Measurements from ENCODE around the gene NBEAL2. TPM values are rescaled to one million over a fixed set of nuclear protein-coding genes. Genes with fewer than 3 reads are reported as not detected.
A peak's percentile ranks its signal among the peaks of the same experiment; 100 is the strongest.

The NBEAL2 gene
- total and polyA plus RNA-seq, 10 of the 15 experiments (the other 5 are each of a cell fraction or from before 2014, with no cell fraction given) = 0.07 to 127 (median 29.4) TPM

GRCh38 chr3:46987743-46988401, 8.4 kb downstream of the NBEAL2 start (continued):
- TF ChIP-seq NR2C2 (IDR thresholded peaks at IDR 0.05; ENCODE audit: borderline replicate concordance, control insufficient read depth, insufficient read length, low read depth) = no peak
- no peak; the same call in 1 of the 2 replicates for TF ChIP-seq ZBTB40 (IDR thresholded peaks at IDR 0.05; ENCODE audit: borderline replicate concordance)
- TF ChIP-seq SP1 (IDR thresholded peaks at IDR 0.05; ENCODE audit: low read depth, low read length) = peak; percentile 66
- TF ChIP-seq PAX8 (IDR thresholded peaks at IDR 0.05) = no peak
- TF ChIP-seq MEF2A (IDR thresholded peaks at IDR 0.05; ENCODE audit: insufficient read depth, low read depth, low read length) = peak; percentile 55; the same call in 1 of the 2 replicates
- TF ChIP-seq TBL1XR1 (IDR thresholded peaks at IDR 0.05; ENCODE audit: low read depth, low read length) = peak; percentile 61; the same call in 1 of the 2 replicates
- peak; percentile 31 for TF ChIP-seq BCL3 (IDR thresholded peaks at IDR 0.05; ENCODE audit: borderline replicate concordance, insufficient read depth, low read depth, low read length, poor library complexity, severe bottlenecking)
- 0 out of 2 replicates have a peak, but pooled peaks have one; percentile 26 for TF ChIP-seq BCL11A (IDR thresholded peaks at IDR 0.05; ENCODE audit: low read depth, low read length)
- 0 out of 4 replicates have a peak, but pooled peaks of 1 of the 2 experiments have one; percentile 37 for TF ChIP-seq SRF (IDR thresholded peaks at IDR 0.05; ENCODE audit: low read depth in 2 of 2, low read length in 2 of 2)
- TF ChIP-seq ETV6 (conservative IDR thresholded peaks at IDR 0.05 in 1 of 2, IDR thresholded peaks at IDR 0.05 in 1 of 2; ENCODE audit: borderline replicate concordance in 1 of 2, low read depth in 1 of 2) = peak in 1 of 2 experiments; percentile 95; a peak in 2 of 4 replicates
- peak; percentile 73 for TF ChIP-seq BACH1 (IDR thresholded peaks at IDR 0.05; ENCODE audit: borderline replicate concordance)
- TF ChIP-seq SMARCA5 (IDR thresholded peaks at IDR 0.05) = no peak
- TF ChIP-seq, protein P1, sequence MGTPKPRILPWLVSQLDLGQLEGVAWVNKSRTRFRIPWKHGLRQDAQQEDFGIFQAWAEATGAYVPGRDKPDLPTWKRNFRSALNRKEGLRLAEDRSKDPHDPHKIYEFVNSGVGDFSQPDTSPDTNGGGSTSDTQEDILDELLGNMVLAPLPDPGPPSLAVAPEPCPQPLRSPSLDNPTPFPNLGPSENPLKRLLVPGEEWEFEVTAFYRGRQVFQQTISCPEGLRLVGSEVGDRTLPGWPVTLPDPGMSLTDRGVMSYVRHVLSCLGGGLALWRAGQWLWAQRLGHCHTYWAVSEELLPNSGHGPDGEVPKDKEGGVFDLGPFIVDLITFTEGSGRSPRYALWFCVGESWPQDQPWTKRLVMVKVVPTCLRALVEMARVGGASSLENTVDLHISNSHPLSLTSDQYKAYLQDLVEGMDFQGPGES (IDR thresholded peaks at IDR 0.05) = no peak
- TF ChIP-seq ZNF24 (IDR thresholded peaks at IDR 0.05) = no peak
- TF ChIP-seq SIX5 (IDR thresholded peaks at IDR 0.05; ENCODE audit: low read depth, low read length, severe bottlenecking) = no peak
- TF ChIP-seq MYB (IDR thresholded peaks at IDR 0.05; ENCODE audit: borderline replicate concordance, low read depth, low read length) = no peak
- TF ChIP-seq LARP7 (IDR thresholded peaks at IDR 0.05) = peak; percentile 34
- TF ChIP-seq E2F8 (IDR thresholded peaks at IDR 0.05; ENCODE audit: low read depth, partially characterized antibody) = no peak
- TF ChIP-seq CBX3 (IDR thresholded peaks at IDR 0.05; ENCODE audit: borderline replicate concordance, low read depth) = no peak

Data from GM12878 (cell line).